PFSK-1 (cell line): ENCODE data around the gene IMPG2.

Experiments used
- POLR2AphosphoS5 ChIP-seq: IDR thresholded peaks from 2 replicates; pipeline ENCODE4 v1.6.1; 2012; ENCODE audit warnings: low read depth, mild to moderate bottlenecking, control low read depth, low read length, moderate library complexity
- REST ChIP-seq, 2 experiments: IDR thresholded peaks; 2 replicates each; pipeline versions ENCODE4 v1.6.1 to v1.8.0; 2011 to 2012; ENCODE audit warnings: low read depth in 2 of 2, low read length in 2 of 2, control low read depth in 1 of 2, inconsistent platforms in 1 of 2, mild to moderate bottlenecking in 1 of 2, moderate library complexity in 1 of 2; ENCODE audit not compliant: insufficient read depth in 1 of 2
- TAF1 ChIP-seq: IDR thresholded peaks from 2 replicates; pipeline ENCODE4 v1.6.1; 2012; ENCODE audit warnings: low read length, control low read depth, borderline replicate concordance; ENCODE audit not compliant: insufficient read depth

GRCh38 chr3:101200461-101200860, 119.9 kb downstream of the IMPG2 start:
- no peak for TF ChIP-seq POLR2AphosphoS5
- no peak for TF ChIP-seq REST (IDR thresholded peaks at IDR 0.05; ENCODE audit: insufficient read depth in 1 of 2, low read depth in 2 of 2, low read length in 2 of 2)
- TF ChIP-seq TAF1: no peak
